SK-N-MC (cell line): ENCODE measurements around the gene UNC5CL.

ENCODE experiments used
- DNase-seq: peaks from one replicate; pipeline ENCODE4 v3.0.0-alpha.2; 2011; ENCODE audit warnings: low read depth, low spot score
- H3K27ac ChIP-seq: fragments of 200-600 bp; sonication (generic); 2 replicates; pipeline ENCODE4 v1.5.1; 2016; ENCODE audit warnings: mixed run types
- H3K36me3 ChIP-seq: fragments of 200-600 bp; sonication (generic); 2 replicates; pipeline ENCODE4 v1.6.1; 2017; ENCODE audit warnings: antibody characterized with exemption, low read length, mixed read lengths; ENCODE audit not compliant: insufficient read depth
- H3K4me3 ChIP-seq: fragments of 200-600 bp; sonication (generic); 2 replicates; pipeline ENCODE4 v1.5.1; 2016
- H3K9ac ChIP-seq: fragments of 200-600 bp; sonication (generic); 2 replicates; pipeline ENCODE4 v1.8.0; 2017; ENCODE audit warnings: mixed run types, mixed read lengths; ENCODE audit not compliant: insufficient read length
- H3K9me3 ChIP-seq: fragments of 200-600 bp; sonication (generic); 2 replicates; pipeline ENCODE4 v1.6.1; 2017; ENCODE audit warnings: low read depth, mild to moderate bottlenecking, antibody characterized with exemption, low read length, moderate library complexity, mixed read lengths
- EZH2 ChIP-seq: fragments of 200-600 bp; sonication (generic); IDR thresholded peaks from one replicate; pipeline ENCODE4 v1.6.1; 2017; ENCODE audit warnings: antibody characterized with exemption
- FOXP2 ChIP-seq: optimal IDR thresholded peaks from 2 replicates; pipeline ENCODE3; 2011; ENCODE audit warnings: mild to moderate bottlenecking, moderate library complexity; ENCODE audit not compliant: insufficient read depth; ENCODE audit errors: extremely low read length, control extremely low read depth
- POLR2AphosphoS5 ChIP-seq: IDR thresholded peaks from 2 replicates; pipeline ENCODE4 v1.6.1; 2012; ENCODE audit warnings: mild to moderate bottlenecking, low read depth, low read length, borderline replicate concordance

Gene UNC5CL

GRCh38 chr6:40986921-40987819 lies 51.9 kb downstream of the UNC5CL start:
- no peak overlapping the region for H3K4me3 ChIP-seq
- DNase-seq = no peak
- H3K36me3 ChIP-seq = no peaks in the 10 kb centered on the region
- TF ChIP-seq FOXP2 = no peak
- no peak for TF ChIP-seq EZH2
- no peak for TF ChIP-seq POLR2AphosphoS5
- H3K27ac ChIP-seq = no peak overlapping the region
- H3K9ac ChIP-seq = no peak overlapping the region
- H3K9me3 ChIP-seq = no peaks in the 10 kb centered on the region

GRCh38 chr6:40986364-40986763 lies 52.7 kb downstream of the UNC5CL start:
- DNase-seq = no peak
- Histone ChIP-seq H3K9me3 (no peaks in the 10 kb centered on the region), H3K4me3 (no peak overlapping the region), H3K9ac (no peak overlapping the region), H3K27ac (no peak overlapping the region), H3K36me3 (no peaks in the 10 kb centered on the region)
- TF ChIP-seq POLR2AphosphoS5 (no peak), EZH2 (no peak), FOXP2 (no peak)

GRCh38 chr6:40983752-40984151 lies 55.3 kb downstream of the UNC5CL start:
- no peaks in the 10 kb centered on the region for H3K9me3 ChIP-seq
- H3K9ac ChIP-seq = no peak overlapping the region
- H3K27ac ChIP-seq = no peak overlapping the region
- H3K36me3 ChIP-seq = no peaks in the 10 kb centered on the region
- H3K4me3 ChIP-seq = no peak overlapping the region
- DNase-seq = no peak
- TF ChIP-seq POLR2AphosphoS5 (no peak), EZH2 (no peak), FOXP2 (no peak)

GRCh38 chr6:40982917-40983316 lies 56.1 kb downstream of the UNC5CL start:
- Histone ChIP-seq H3K27ac (no peak overlapping the region), H3K9me3 (no peaks in the 10 kb centered on the region), H3K4me3 (no peak overlapping the region), H3K36me3 (no peaks in the 10 kb centered on the region), H3K9ac (no peak overlapping the region)
- TF ChIP-seq FOXP2 = no peak
- no peak for TF ChIP-seq POLR2AphosphoS5
- no peak for TF ChIP-seq EZH2
- no peak for DNase-seq

GRCh38 chr6:40978687-40979289 lies 60.2 kb downstream of the UNC5CL start:
- Histone ChIP-seq H3K9me3 (no peaks in the 10 kb centered on the region), H3K4me3 (no peak overlapping the region)
- TF ChIP-seq EZH2 = no peak

GRCh38 chr6:40977695-40978094 lies 61.3 kb downstream of the UNC5CL start:
- no peak overlapping the region for H3K27ac ChIP-seq
- no peaks in the 10 kb centered on the region for H3K9me3 ChIP-seq
- H3K9ac ChIP-seq = no peak overlapping the region
- no peak overlapping the region for H3K4me3 ChIP-seq
- H3K36me3 ChIP-seq = no peaks in the 10 kb centered on the region
- TF ChIP-seq FOXP2 (no peak), POLR2AphosphoS5 (no peak), EZH2 (no peak)
- no peak for DNase-seq

More at GRCh38 chr6:40978687-40979289, 60.2 kb downstream of the UNC5CL start:
- H3K36me3 ChIP-seq = no peaks in the 10 kb centered on the region
- no peak for DNase-seq
- H3K9ac ChIP-seq = no peak overlapping the region
- no peak overlapping the region for H3K27ac ChIP-seq

- H3K9ac ChIP-seq = no peak overlapping the region
- DNase-seq = no peak
- TF ChIP-seq POLR2AphosphoS5 = no peak
- TF ChIP-seq EZH2 = no peak
- no peak for TF ChIP-seq FOXP2
- no peak overlapping the region for H3K4me3 ChIP-seq
- H3K36me3 ChIP-seq = no peaks in the 10 kb centered on the region
- no peaks in the 10 kb centered on the region for H3K9me3 ChIP-seq
- no peak overlapping the region for H3K27ac ChIP-seq
Measured at GRCh38 chr6:40977085-40977484, 61.9 kb downstream of the UNC5CL start.
